Activated naive CD4-positive, alpha-beta T cell treated with anti-CD3 and anti-CD28 coated beads, Interleukin-2, amount 50 U/mL, for 24 hours (primary cell): Measurements from ENCODE around the gene GGT7.
"Not testable (repeated sequence)": the region's sequence is repeated elsewhere in the genome, so short reads cannot be mapped to it uniquely, and the experiment has no call there.

Source experiments
- H3K27ac Mint-ChIP-seq: one replicate; pipeline ENCODE4 v1.8.0; 2021; ENCODE audit warnings: mild to moderate bottlenecking, mixed read lengths
- H3K27me3 Mint-ChIP-seq: one replicate; pipeline ENCODE4 v1.8.0; 2021; ENCODE audit warnings: mixed read lengths
- H3K36me3 Mint-ChIP-seq: one replicate; pipeline ENCODE4 v1.8.0; 2021; ENCODE audit warnings: mixed read lengths
- H3K4me1 Mint-ChIP-seq: one replicate; pipeline ENCODE4 v1.8.0; 2021; ENCODE audit warnings: mixed read lengths
- H3K4me3 Mint-ChIP-seq: one replicate; pipeline ENCODE4 v1.8.0; 2021; ENCODE audit warnings: mild to moderate bottlenecking, mixed read lengths
- H3K9me3 Mint-ChIP-seq: one replicate; pipeline ENCODE4 v1.8.0; 2021; ENCODE audit warnings: mixed read lengths

GGT7 gene

GRCh38 chr20:34831936-34832335 is 40.7 kb downstream of the GGT7 start:
- Mint-ChIP-seq H3K9me3 (no peaks in the 10 kb centered on the region), H3K4me3 (no peak overlapping the region), H3K27me3 (peaks cover 5% of the 10 kb centered on the region), H3K27ac (no peak overlapping the region), H3K36me3 (no peaks in the 10 kb centered on the region), H3K4me1 (no peaks in the 10 kb centered on the region)

GRCh38 chr20:34829191-34829590 is 43.5 kb downstream of the GGT7 start:
- no peaks in the 10 kb centered on the region for H3K36me3 Mint-ChIP-seq
- H3K27ac Mint-ChIP-seq = no peak overlapping the region
- peaks cover 12% of the 10 kb centered on the region for H3K4me1 Mint-ChIP-seq
- peaks cover 2% of the 10 kb centered on the region for H3K27me3 Mint-ChIP-seq
- no peak overlapping the region for H3K4me3 Mint-ChIP-seq
- no peaks in the 10 kb centered on the region for H3K9me3 Mint-ChIP-seq

GRCh38 chr20:34825530-34826362 is 46.9 kb downstream of the GGT7 start, which contains the start of gene NCOA6:
Gene NCOA6 (minus strand): TSS chr20:34825651. CDS start chr20:34782355, 43,296 bp downstream.
- H3K27me3 Mint-ChIP-seq = no peaks in the 10 kb centered on the region
- H3K36me3 Mint-ChIP-seq = no peaks in the 10 kb centered on the region
- H3K4me1 Mint-ChIP-seq = peaks cover 40% of the 10 kb centered on the region
- H3K9me3 Mint-ChIP-seq = no peaks in the 10 kb centered on the region
- peak within 1 kb of the TSS; percentile 95 for H3K4me3 Mint-ChIP-seq
- peak within 1 kb of the TSS; percentile 95 for H3K27ac Mint-ChIP-seq

- no peaks in the 10 kb centered on the region for H3K27me3 Mint-ChIP-seq
- H3K4me1 Mint-ChIP-seq = peaks cover 41% of the 10 kb centered on the region
- no peaks in the 10 kb centered on the region for H3K36me3 Mint-ChIP-seq
- H3K4me3 Mint-ChIP-seq = peak overlapping the region; percentile 95
- no peaks in the 10 kb centered on the region for H3K9me3 Mint-ChIP-seq
- H3K27ac Mint-ChIP-seq = peak overlapping the region; percentile 88
Observed at GRCh38 chr20:34824806-34825529, 47.7 kb downstream of the GGT7 start.

- H3K9me3 Mint-ChIP-seq = no peaks in the 10 kb centered on the region
- H3K4me1 Mint-ChIP-seq = peaks cover 41% of the 10 kb centered on the region
- no peaks in the 10 kb centered on the region for H3K36me3 Mint-ChIP-seq
- peak overlapping the region; percentile 95 for H3K4me3 Mint-ChIP-seq
- H3K27ac Mint-ChIP-seq = peak overlapping the region; percentile 88
- no peaks in the 10 kb centered on the region for H3K27me3 Mint-ChIP-seq
Observed at GRCh38 chr20:34824452-34824805, 48.2 kb downstream of the GGT7 start.

- no peaks in the 10 kb centered on the region for H3K36me3 Mint-ChIP-seq
- H3K27ac Mint-ChIP-seq = no peak overlapping the region
- peaks cover 44% of the 10 kb centered on the region for H3K4me1 Mint-ChIP-seq
- no peaks in the 10 kb centered on the region for H3K27me3 Mint-ChIP-seq
- no peaks in the 10 kb centered on the region for H3K9me3 Mint-ChIP-seq
- peak overlapping the region; percentile 95 for H3K4me3 Mint-ChIP-seq
Observed at GRCh38 chr20:34824026-34824425, 48.6 kb downstream of the GGT7 start.

GRCh38 chr20:34820805-34821578 is 51.7 kb downstream of the GGT7 start:
- H3K4me1 Mint-ChIP-seq = peaks cover 62% of the 10 kb centered on the region
- H3K27me3 Mint-ChIP-seq = no peaks in the 10 kb centered on the region

GRCh38 chr20:34817801-34818200 is 54.9 kb downstream of the GGT7 start:
- Mint-ChIP-seq H3K4me1 (peaks cover 49% of the 10 kb centered on the region), H3K27ac (no peak overlapping the region), H3K27me3 (no peaks in the 10 kb centered on the region), H3K9me3 (no peaks in the 10 kb centered on the region), H3K36me3 (no peaks in the 10 kb centered on the region), H3K4me3 (no peak overlapping the region)

More at GRCh38 chr20:34820805-34821578, 51.7 kb downstream of the GGT7 start:
- Mint-ChIP-seq H3K36me3 (no peaks in the 10 kb centered on the region), H3K4me3 (no peak overlapping the region), H3K27ac (no peak overlapping the region), H3K9me3 (no peaks in the 10 kb centered on the region)

- H3K27me3 Mint-ChIP-seq = no peaks in the 10 kb centered on the region
- H3K9me3 Mint-ChIP-seq = no peaks in the 10 kb centered on the region
- no peak overlapping the region for H3K27ac Mint-ChIP-seq
- H3K4me1 Mint-ChIP-seq = peaks cover 49% of the 10 kb centered on the region
- no peaks in the 10 kb centered on the region for H3K36me3 Mint-ChIP-seq
- H3K4me3 Mint-ChIP-seq = no peak overlapping the region
Observed at GRCh38 chr20:34817072-34817471, 55.6 kb downstream of the GGT7 start.

- Mint-ChIP-seq H3K4me3 (no peak overlapping the region), H3K4me1 (peaks cover 41% of the 10 kb centered on the region), H3K27me3 (no peaks in the 10 kb centered on the region), H3K36me3 (no peaks in the 10 kb centered on the region), H3K27ac (no peak overlapping the region), H3K9me3 (no peaks in the 10 kb centered on the region)
Observed at GRCh38 chr20:34815636-34816035, 57.0 kb downstream of the GGT7 start.

GRCh38 chr20:34808583-34808982 is 64.1 kb downstream of the GGT7 start:
- no peaks in the 10 kb centered on the region for H3K36me3 Mint-ChIP-seq
- no peaks in the 10 kb centered on the region for H3K27me3 Mint-ChIP-seq
- no peaks in the 10 kb centered on the region for H3K9me3 Mint-ChIP-seq
- peaks cover 42% of the 10 kb centered on the region for H3K4me1 Mint-ChIP-seq
- no peak overlapping the region for H3K27ac Mint-ChIP-seq
- no peak overlapping the region for H3K4me3 Mint-ChIP-seq

GRCh38 chr20:34807944-34808465 is 64.7 kb downstream of the GGT7 start:
- H3K36me3 Mint-ChIP-seq, H3K4me3 Mint-ChIP-seq, H3K27ac Mint-ChIP-seq, H3K27me3 Mint-ChIP-seq, H3K9me3 Mint-ChIP-seq: not testable (repeated sequence)
- peaks cover 42% of the 10 kb centered on the region for H3K4me1 Mint-ChIP-seq

GRCh38 chr20:34806255-34806654 is 66.4 kb downstream of the GGT7 start:
- Mint-ChIP-seq H3K4me1 (peaks cover 45% of the 10 kb centered on the region), H3K27ac (no peak overlapping the region), H3K27me3 (no peaks in the 10 kb centered on the region)

GRCh38 chr20:34798871-34799270 is 73.8 kb downstream of the GGT7 start:
- Mint-ChIP-seq H3K27me3 (no peaks in the 10 kb centered on the region), H3K4me1 (peaks cover 57% of the 10 kb centered on the region), H3K9me3 (no peaks in the 10 kb centered on the region), H3K4me3 (no peak overlapping the region), H3K27ac (no peak overlapping the region), H3K36me3 (peaks cover 10% of the 10 kb centered on the region)

More at GRCh38 chr20:34806255-34806654, 66.4 kb downstream of the GGT7 start:
- peaks cover 6% of the 10 kb centered on the region for H3K36me3 Mint-ChIP-seq
- H3K4me3 Mint-ChIP-seq = no peak overlapping the region
- no peaks in the 10 kb centered on the region for H3K9me3 Mint-ChIP-seq

- Mint-ChIP-seq H3K4me1 (peaks cover 62% of the 10 kb centered on the region), H3K9me3 (no peaks in the 10 kb centered on the region), H3K4me3 (no peak overlapping the region), H3K36me3 (peaks cover 10% of the 10 kb centered on the region), H3K27ac (no peak overlapping the region), H3K27me3 (no peaks in the 10 kb centered on the region)
Observed at GRCh38 chr20:34798328-34798727, 74.3 kb downstream of the GGT7 start.
